Left lung (tissue), 10 donors: Measurements from ENCODE around the gene RERE. TPM values are rescaled to one million over a fixed set of nuclear protein-coding genes. Genes with fewer than 3 reads are reported as not detected.

Experiments used
- ATAC-seq: fragments of 200-7000 bp; cut with Tn5 transposase; one replicate; pipeline ENCODE4 v1.9.1; 2020; ENCODE audit warnings: moderate library complexity
- DNase-seq, 4 donors: peaks; one replicate each; pipeline ENCODE4 v3.0.0-alpha.2; 2013 to 2020
- H3K27ac ChIP-seq, 2 donors: fragments of 200-600 bp; sonication (generic) in 1 of 2; one replicate each; pipeline versions ENCODE4 v1.5.0 to v1.8.0; 2020 to 2021
- H3K27me3 ChIP-seq, 2 donors: fragments of 200-600 bp; sonication (generic) in 1 of 2; one replicate each; pipeline versions ENCODE4 v1.5.0 to v1.8.0; 2020 to 2021
- H3K36me3 ChIP-seq, 2 donors: fragments of 200-600 bp; sonication (generic) in 1 of 2; one replicate each; pipeline versions ENCODE4 v1.5.0 to v1.8.0; 2020 to 2021
- H3K4me1 ChIP-seq, 2 donors: fragments of 200-600 bp; one replicate each; pipeline ENCODE4 v1.8.0; 2021
- H3K4me3 ChIP-seq, 2 donors: fragments of 200-600 bp; sonication (generic) in 1 of 2; one replicate each; pipeline versions ENCODE4 v1.5.0 to v1.8.0; 2020 to 2021; ENCODE audit warnings: mild to moderate bottlenecking in 1 of 2
- H3K9me3 ChIP-seq, 2 donors: fragments of 200-600 bp; sonication (generic) in 1 of 2; one replicate each; pipeline versions ENCODE4 v1.5.0 to v1.8.0; 2020 to 2021
- CTCF ChIP-seq, 2 donors: fragments of 200-600 bp; sonication (generic) in 1 of 2; IDR thresholded peaks; one replicate each; pipeline versions ENCODE4 v1.5.0 to v1.8.0; 2021; ENCODE audit warnings: antibody characterized with exemption in 2 of 2
- intact Hi-C, 2 donors: fragments of 100-400 bp; cut with DNase I; formaldehyde crosslinking; loops; one replicate each; pipeline versions ENCODE4 v1.11.2 to v1.14.2; 2022
- polyA plus RNA-seq, 6 donors: library from polyadenylated mRNA; unstranded; fragments of 120-200 nt; gene quantifications; one replicate each; pipeline ENCODE4 v1.2.1, GENCODE V29; 2013; ENCODE audit not compliant: insufficient read length in 6 of 6
- total RNA-seq, 2 donors: library from RNA; stranded (reverse); fragmentation: NEBNext Ultra II Directional; extraction: Animal tissue kit (Norgen Biotek cat#: 25700); gene quantifications; one replicate each; pipeline ENCODE4 v1.2.1, GENCODE V29; 2021
- donor health status: DM: no; HTN: yes; CAD: no.
- donor health status: DM: no; HTN: no; CAD: no.

The RERE gene
- total and polyA plus RNA-seq, 8 donors: 73.3 to 135 (median 130) TPM

DNA sequence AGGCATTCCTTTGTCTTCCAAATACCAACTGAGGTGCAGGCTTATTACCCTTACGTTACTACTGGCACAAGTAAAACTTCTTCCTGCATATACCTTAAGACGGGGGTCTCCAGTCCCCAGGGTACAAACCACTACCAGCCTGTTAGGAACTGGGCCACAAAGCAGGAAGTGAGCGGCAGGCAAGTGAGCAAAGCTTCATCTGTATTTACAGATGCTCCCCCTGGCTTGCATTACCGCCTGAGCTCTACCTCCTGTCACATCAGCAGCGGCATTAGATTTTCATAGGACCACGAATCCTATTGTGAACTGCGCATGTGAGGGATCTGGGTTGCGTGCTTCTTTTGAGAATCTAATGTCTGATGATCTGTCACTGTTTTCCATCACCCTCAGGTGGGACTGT, 386.4 kb downstream of the RERE start:
- no peak for TF ChIP-seq CTCF (IDR thresholded peaks at IDR 0.05)
- Histone ChIP-seq H3K4me1 (peaks cover 5 to 56% of the 10 kb centered on the region in 2 donors), H3K4me3 (no peak overlapping the region), H3K27ac (no peak overlapping the region), H3K9me3 (no peaks in the 10 kb centered on the region), H3K27me3 (no peaks in the 10 kb centered on the region), H3K36me3 (no peaks in the 10 kb centered on the region)
- intact Hi-C loops: no loop called here
- ATAC-seq (no peak), DNase-seq (no peak)

GRCh38 chr1:8430476-8430875, 387.0 kb downstream of the RERE start:
- Histone ChIP-seq H3K4me1 (peaks cover 5 to 62% of the 10 kb centered on the region in 2 donors), H3K27ac (no peak overlapping the region), H3K27me3 (no peaks in the 10 kb centered on the region), H3K4me3 (no peak overlapping the region), H3K9me3 (no peaks in the 10 kb centered on the region), H3K36me3 (no peaks in the 10 kb centered on the region)
- no peak for DNase-seq
- TF ChIP-seq CTCF (IDR thresholded peaks at IDR 0.05): no peak
- intact Hi-C loops: no loop called here
- no peak for ATAC-seq

GRCh38 chr1:8429549-8430110, 387.8 kb downstream of the RERE start:
- intact Hi-C loops: no loop called here
- no peaks in the 10 kb centered on the region for H3K9me3 ChIP-seq
- H3K36me3 ChIP-seq: no peaks in the 10 kb centered on the region
- ATAC-seq: no peak
- no peak for TF ChIP-seq CTCF (IDR thresholded peaks at IDR 0.05)
- no peaks in the 10 kb centered on the region for H3K27me3 ChIP-seq
- no peak for DNase-seq
- H3K4me3 ChIP-seq: no peak overlapping the region
- H3K4me1 ChIP-seq: peaks cover 10 to 70% of the 10 kb centered on the region in 2 donors
- H3K27ac ChIP-seq: no peak overlapping the region

DNA sequence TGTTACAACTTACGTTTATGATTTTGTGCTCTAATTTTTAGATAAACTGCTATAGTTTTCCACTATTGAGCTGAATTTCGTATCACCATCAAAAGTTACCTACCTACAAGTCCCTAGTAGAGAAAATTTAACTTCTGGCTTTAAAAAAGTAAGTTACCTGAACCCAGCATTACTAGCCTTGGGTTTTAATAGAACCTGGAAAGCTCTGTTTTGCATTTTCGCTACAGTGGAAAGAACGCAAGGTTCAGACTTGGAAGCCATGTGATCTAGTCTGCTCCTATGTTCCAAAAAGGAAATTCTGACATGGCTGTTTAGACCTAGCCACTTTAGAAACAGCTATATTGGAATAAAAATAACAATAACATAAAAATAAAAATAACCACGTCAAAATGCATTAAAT, 389.0 kb downstream of the RERE start:
- DNase-seq: no peak
- H3K27ac ChIP-seq: peak overlapping the region; percentile 39 to 98
- peaks cover 15 to 79% of the 10 kb centered on the region in 2 donors for H3K4me1 ChIP-seq
- ATAC-seq: no peak
- H3K4me3 ChIP-seq: no peak overlapping the region
- no peak for TF ChIP-seq CTCF (IDR thresholded peaks at IDR 0.05)
- no peaks in the 10 kb centered on the region for H3K9me3 ChIP-seq
- intact Hi-C loops: no loop called here
- no peaks in the 10 kb centered on the region for H3K27me3 ChIP-seq
- H3K36me3 ChIP-seq: no peaks in the 10 kb centered on the region

DNA sequence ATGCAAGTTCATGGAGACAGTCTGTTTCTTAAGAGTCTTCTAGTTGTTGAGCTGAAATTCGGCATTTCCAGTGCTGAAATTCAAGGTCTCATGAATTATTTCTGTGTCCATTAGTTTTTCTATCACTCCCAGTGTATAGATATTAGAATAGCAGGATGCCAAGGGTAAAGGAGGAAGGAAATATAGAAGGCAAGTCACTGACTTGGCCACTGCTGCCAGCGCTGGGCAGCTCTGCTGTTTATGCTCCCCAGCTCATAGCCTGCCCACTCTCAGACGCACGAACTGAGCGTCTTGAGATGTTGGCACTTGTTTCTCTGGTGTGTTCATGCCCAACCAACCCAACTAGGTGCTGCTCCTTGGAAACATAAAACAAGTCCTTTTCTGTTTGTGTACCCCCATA, 389.5 kb downstream of the RERE start:
- intact Hi-C loops: no loop called here
- peak overlapping the region; percentile 39 to 98 for H3K27ac ChIP-seq
- DNase-seq: peak in 1 of 4 donors; percentile 83

More for the DNA sequence above, 389.5 kb downstream of the RERE start:
- Histone ChIP-seq H3K9me3 (no peaks in the 10 kb centered on the region), H3K4me3 (no peak overlapping the region), H3K4me1 (peaks cover 15 to 79% of the 10 kb centered on the region in 2 donors), H3K27me3 (no peaks in the 10 kb centered on the region), H3K36me3 (no peaks in the 10 kb centered on the region)
- no peak for ATAC-seq
- TF ChIP-seq CTCF (IDR thresholded peaks at IDR 0.05): no peak
